HEK293 (cell line): ENCODE results near the gene IL1RAPL1.

Source experiments
- CTCF ChIP-seq: fragments of 450-650 bp; formaldehyde crosslinking; IDR thresholded peaks from 2 replicates; pipeline ENCODE4 v1.5.1; 2016; ENCODE audit warnings: missing biosample characterization, missing genetic modification characterization
- PATZ1 ChIP-seq: fragments of 450-650 bp; formaldehyde crosslinking; IDR thresholded peaks from 2 replicates; pipeline ENCODE4 v1.5.1; 2016; ENCODE audit warnings: missing biosample characterization, missing genetic modification characterization
- ZBTB44 ChIP-seq: fragments of 450-650 bp; IDR thresholded peaks from 2 replicates; pipeline ENCODE4 v1.5.1; 2018; ENCODE audit warnings: missing biosample characterization, mild to moderate bottlenecking, missing genetic modification characterization
- ZNF214 ChIP-seq: fragments of 450-650 bp; formaldehyde crosslinking; IDR thresholded peaks from 2 replicates; pipeline ENCODE4 v1.5.1; 2017; ENCODE audit warnings: missing biosample characterization, mild to moderate bottlenecking, missing genetic modification characterization, borderline replicate concordance
- ZNF239 ChIP-seq: fragments of 450-650 bp; formaldehyde crosslinking; IDR thresholded peaks from 2 replicates; pipeline ENCODE4 v1.5.1; 2016; ENCODE audit warnings: missing biosample characterization, missing genetic modification characterization
- ZNF274 ChIP-seq, 2 experiments: fragments of 200-500 bp in 1 of 2; fragments of 450-650 bp in 1 of 2; sonication (Bioruptor generic) in 1 of 2; formaldehyde crosslinking in 1 of 2; IDR thresholded peaks; 2 replicates each; pipeline versions ENCODE4 v1.5.1 to v1.6.1; 2014 to 2016; ENCODE audit warnings: borderline replicate concordance in 1 of 2, inconsistent platforms in 1 of 2, low read length in 1 of 2, missing biosample characterization in 1 of 2, missing genetic modification characterization in 1 of 2
- ZNF560 ChIP-seq: fragments of 450-650 bp; formaldehyde crosslinking; IDR thresholded peaks from 2 replicates; pipeline ENCODE4 v1.5.1; 2017; ENCODE audit warnings: missing biosample characterization, missing genetic modification characterization, borderline replicate concordance

- no peak for TF ChIP-seq ZBTB44
- no peak for TF ChIP-seq CTCF (tag by site-specific recombination)
- no peak for TF ChIP-seq ZNF274 (IDR thresholded peaks at IDR 0.05; ENCODE audit: low read length)
- no peak for TF ChIP-seq ZNF274 (tag by site-specific recombination; IDR thresholded peaks at IDR 0.05; ENCODE audit: borderline replicate concordance)
- TF ChIP-seq ZNF214 (tag by site-specific recombination): no peak
- no peak for TF ChIP-seq ZNF560 (tag by site-specific recombination)
- TF ChIP-seq ZNF239 (tag by site-specific recombination): no peak
- no peak for TF ChIP-seq PATZ1 (tag by site-specific recombination)
Observed at GRCh38 chrX:29797156-29797555, 1209.9 kb downstream of the IL1RAPL1 start.
